Spleen (tissue), 7 donors: ENCODE results near the gene PELO.

Experiments
- CTCF ChIP-seq, 11 experiments: fragments of 200-600 bp in 7 of 11; fragments of 450-650 bp in 4 of 11; sonication (generic) in 4 of 11; IDR thresholded peaks in 8 of 11; conservative IDR thresholded peaks in 3 of 11; 1 replicate in 7 of 11; 2 replicates in 4 of 11; pipeline versions ENCODE4 v1.4.0 to v1.8.0; 2016 to 2021; ENCODE audit warnings: antibody characterized with exemption in 11 of 11, inconsistent platforms in 4 of 11, mild to moderate bottlenecking in 1 of 11
- POLR2A ChIP-seq, 3 donors: fragments of 450-650 bp; IDR thresholded peaks; one replicate each; pipeline ENCODE4 v1.5.1; 2017; ENCODE audit warnings: antibody characterized with exemption in 3 of 3, mild to moderate bottlenecking in 1 of 3
- POLR2AphosphoS5 ChIP-seq, 3 donors: sonication (generic); formaldehyde crosslinking; IDR thresholded peaks; one replicate each; pipeline ENCODE4 v1.5.1; 2017; ENCODE audit warnings: antibody characterized with exemption in 3 of 3
- donor health status: DM: no; HTN: no; CAD: no; lungs with moderate emphysema.
- donor health status: DM: no; HTN: no; CAD: no.
- donor health status: DM: no; HTN: no; CAD: no.

DNA sequence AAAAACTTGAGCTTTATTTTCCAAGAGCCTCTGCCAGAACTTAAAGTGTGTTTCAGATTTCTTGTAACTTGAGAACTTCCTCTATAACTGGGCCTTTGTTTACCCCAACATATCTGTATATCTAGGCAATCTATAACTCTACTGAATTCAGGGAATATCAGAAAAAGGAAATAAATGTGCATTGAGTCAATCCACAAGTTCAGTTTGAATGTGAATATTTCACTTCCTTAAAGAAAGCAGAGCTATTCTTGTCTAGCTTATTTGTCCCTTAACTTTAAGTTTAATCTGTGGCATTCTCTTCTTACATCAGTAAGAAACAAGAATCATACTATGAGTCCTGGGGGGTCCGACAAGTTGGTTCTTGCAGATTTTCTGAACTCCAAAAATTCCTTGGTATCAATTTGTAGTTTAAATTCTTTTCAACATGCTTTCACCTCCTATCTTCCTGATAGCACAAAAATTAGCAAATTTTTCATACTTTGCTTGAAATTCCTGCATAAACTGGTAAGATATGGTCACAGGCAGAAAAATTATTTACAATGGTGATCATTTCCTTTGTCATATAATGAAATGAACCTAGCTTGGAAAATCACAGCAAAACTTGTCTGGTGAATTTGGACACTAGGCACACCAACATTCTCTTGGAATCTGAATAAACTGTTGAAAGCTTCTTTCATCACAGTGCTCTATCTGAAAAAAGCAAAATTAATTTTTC lies 19.8 kb upstream of the PELO start:
- no peak for TF ChIP-seq CTCF (IDR thresholded peaks at IDR 0.05 in 8 of 11, conservative IDR thresholded peaks at IDR 0.05 in 3 of 11)
- TF ChIP-seq POLR2A (IDR thresholded peaks at IDR 0.05): no peak
- TF ChIP-seq POLR2AphosphoS5 (IDR thresholded peaks at IDR 0.05): no peak
